H1 (cell line): ENCODE data around the gene TMUB1. TPM values are rescaled to one million over a fixed set of nuclear protein-coding genes. Genes with fewer than 3 reads are reported as not detected.

ENCODE experiments used
- CTCF ChIA-PET: fragments of 300-600 bp; sonication (Branson Sonifier 250); formaldehyde crosslinking; loops from one replicate; lab custom pipeline; 2021; ENCODE audit not compliant: partially characterized antibody; lab: Charles Lee
- POLR2A ChIA-PET: fragments of 300-600 bp; sonication (Branson Sonifier 250); formaldehyde crosslinking; loops from one replicate; lab custom pipeline; 2021; ENCODE audit warnings: inconsistent platforms; ENCODE audit not compliant: partially characterized antibody; lab: Charles Lee
- DNase-seq, 2 experiments: peaks; one replicate each; pipeline versions ENCODE4 v3.0.0 to v3.0.0-alpha.2; 2010 to 2022; ENCODE audit warnings: low spot score in 2 of 2, low read depth in 1 of 2, mixed read lengths in 1 of 2
- FAIRE-seq: peaks from 2 replicates; lab custom pipeline; 2011; peaks lifted over from hg19 to GRCh38; lab: Jason Lieb, UNC
- H2AFZ ChIP-seq: 2 replicates; pipeline ENCODE4 v1.8.1; 2012; ENCODE audit warnings: low read length, inconsistent platforms
- H2AK5ac ChIP-seq: 2 replicates; pipeline ENCODE4 v1.6.1; 2013; ENCODE audit warnings: low read depth, low read length
- H2BK120ac ChIP-seq: replicated peaks from 2 replicates; pipeline ENCODE3; 2013; ENCODE audit warnings: low read depth, low read length, inconsistent platforms
- H2BK12ac ChIP-seq: 2 replicates; pipeline ENCODE4 v1.6.1; 2013; ENCODE audit warnings: low read depth, low read length
- H2BK15ac ChIP-seq: 2 replicates; pipeline ENCODE4 v1.6.1; 2013; ENCODE audit warnings: low read length
- H2BK20ac ChIP-seq: 2 replicates; pipeline ENCODE4 v1.6.1; 2013; ENCODE audit warnings: low read length
- H2BK5ac ChIP-seq: 2 replicates; pipeline ENCODE4 v1.6.1; 2013; ENCODE audit warnings: low read depth, low read length
- H3K14ac ChIP-seq: 2 replicates; pipeline ENCODE4 v1.6.1; 2013; ENCODE audit warnings: inconsistent platforms; ENCODE audit not compliant: insufficient read length
- H3K18ac ChIP-seq: 2 replicates; pipeline ENCODE4 v1.6.1; 2013; ENCODE audit warnings: low read length; ENCODE audit errors: extremely low read depth
- H3K23ac ChIP-seq: 2 replicates; pipeline ENCODE4 v1.6.1; 2013; ENCODE audit warnings: inconsistent platforms; ENCODE audit not compliant: insufficient read length
- H3K23me2 ChIP-seq: 2 replicates; pipeline ENCODE4 v1.6.1; 2013; ENCODE audit warnings: low read depth, low read length
- H3K27ac ChIP-seq: 2 replicates; pipeline ENCODE4 v1.6.1; 2011; ENCODE audit warnings: low read depth, low read length, inconsistent platforms
- H3K27me3 ChIP-seq, 4 experiments: replicated peaks in 1 of 4; 1 replicate in 1 of 4; 2 replicates in 3 of 4; pipeline versions ENCODE4 v1.6.1 to v1.8.1; 2011 to 2013; ENCODE audit warnings: low read length in 3 of 4, mild to moderate bottlenecking in 3 of 4, inconsistent platforms in 2 of 4, mixed read lengths in 2 of 4, moderate library complexity in 1 of 4; ENCODE audit not compliant: control insufficient read depth in 3 of 4, insufficient read depth in 3 of 4; ENCODE audit errors: extremely low read depth in 1 of 4
- H3K36me3 ChIP-seq, 4 experiments: 2 replicates each; pipeline versions ENCODE4 v1.6.1 to v1.8.1; 2011 to 2013; ENCODE audit warnings: mild to moderate bottlenecking in 4 of 4, low read length in 3 of 4, moderate library complexity in 2 of 4, control low read depth in 1 of 4, inconsistent platforms in 1 of 4; ENCODE audit not compliant: insufficient read depth in 4 of 4, control insufficient read depth in 2 of 4
- H3K4ac ChIP-seq: replicated peaks from 2 replicates; pipeline ENCODE3; 2013; ENCODE audit warnings: low read length, low read depth, mixed read lengths, inconsistent platforms; ENCODE audit not compliant: insufficient read length
- H3K4me1 ChIP-seq, 4 experiments: replicated peaks in 1 of 4; 1 replicate in 1 of 4; 2 replicates in 3 of 4; pipeline versions ENCODE4 v1.6.1 to v1.8.1; 2011 to 2013; ENCODE audit warnings: low read length in 3 of 4, inconsistent platforms in 2 of 4, mixed read lengths in 1 of 4; ENCODE audit not compliant: insufficient read depth in 4 of 4, control insufficient read depth in 3 of 4
- H3K4me2 ChIP-seq, 2 experiments: 2 replicates each; pipeline versions ENCODE4 v1.6.1 to v1.8.1; 2011 to 2013; ENCODE audit warnings: low read depth in 2 of 2, low read length in 2 of 2, control low read depth in 1 of 2, inconsistent platforms in 1 of 2, mild to moderate bottlenecking in 1 of 2; ENCODE audit not compliant: insufficient read depth in 1 of 2
- H3K4me3 ChIP-seq, 4 experiments: fragments of 200-600, 300-600 bp in 1 of 4; sonication (generic), shearing (Covaris generic), sonication (Bioruptor Twin) in 1 of 4; 2 replicates each; pipeline versions ENCODE4 v1.5.1 to v1.8.1; 2011 to 2016; ENCODE audit warnings: low read length in 4 of 4, low read depth in 3 of 4, control low read depth in 2 of 4, inconsistent platforms in 2 of 4, mild to moderate bottlenecking in 2 of 4, mixed read lengths in 1 of 4, moderate library complexity in 1 of 4; ENCODE audit not compliant: insufficient read depth in 2 of 4; ENCODE audit errors: extremely low read depth in 1 of 4
- H3K56ac ChIP-seq: replicated peaks from 2 replicates; pipeline ENCODE3; 2013; ENCODE audit warnings: low read depth, mild to moderate bottlenecking, mixed read lengths, low read length, inconsistent platforms; ENCODE audit not compliant: insufficient read length
- H3K79me1 ChIP-seq: 2 replicates; pipeline ENCODE4 v1.6.1; 2013; ENCODE audit warnings: low read depth, low read length, control low read depth
- H3K79me2 ChIP-seq, 2 experiments: 2 replicates each; pipeline versions ENCODE4 v1.6.1 to v1.8.1; 2012 to 2013; ENCODE audit warnings: low read length in 2 of 2, mild to moderate bottlenecking in 2 of 2, inconsistent platforms in 1 of 2; ENCODE audit not compliant: insufficient read depth in 2 of 2, control insufficient read depth in 1 of 2
- H3K9ac ChIP-seq, 4 experiments: replicated peaks in 1 of 4; 1 replicate in 1 of 4; 2 replicates in 3 of 4; pipeline versions ENCODE4 v1.6.1 to v1.8.1; 2011 to 2013; ENCODE audit warnings: low read depth in 3 of 4, low read length in 3 of 4, control low read depth in 2 of 4, mild to moderate bottlenecking in 2 of 4, moderate library complexity in 2 of 4, inconsistent platforms in 1 of 4; ENCODE audit errors: extremely low read depth in 1 of 4
- H3K9me3 ChIP-seq, 2 experiments: 2 replicates each; pipeline versions ENCODE4 v1.6.1 to v1.8.1; 2012 to 2013; ENCODE audit warnings: mild to moderate bottlenecking in 2 of 2, moderate library complexity in 2 of 2, control low read depth in 1 of 2, inconsistent platforms in 1 of 2, low read depth in 1 of 2, low read length in 1 of 2, mixed read lengths in 1 of 2; ENCODE audit not compliant: insufficient read depth in 2 of 2
- H4K20me1 ChIP-seq, 2 experiments: replicated peaks in 1 of 2; 2 replicates each; pipeline versions ENCODE3 to v1.8.1; 2011 to 2013; ENCODE audit warnings: inconsistent platforms in 2 of 2, low read length in 2 of 2, mild to moderate bottlenecking in 1 of 2; ENCODE audit not compliant: insufficient read depth in 2 of 2, control insufficient read depth in 1 of 2
- H4K5ac ChIP-seq: 2 replicates; pipeline ENCODE4 v1.6.1; 2013; ENCODE audit warnings: low read length, low read depth, mixed read lengths, inconsistent platforms; ENCODE audit not compliant: insufficient read length
- H4K8ac ChIP-seq: 2 replicates; pipeline ENCODE4 v1.8.0; 2013; ENCODE audit warnings: mild to moderate bottlenecking, moderate library complexity, low read length, inconsistent platforms; ENCODE audit not compliant: insufficient read depth; ENCODE audit errors: extremely low read depth
- H4K91ac ChIP-seq: replicated peaks from 2 replicates; pipeline ENCODE3; 2013; ENCODE audit warnings: low read length, mixed read lengths, inconsistent platforms; ENCODE audit not compliant: insufficient read length
- ASH2L ChIP-seq: fragments of 200-600, 300-600 bp; sonication (generic); IDR thresholded peaks from one replicate; pipeline ENCODE4 v1.7.1; 2017; ENCODE audit warnings: low read length
- BCL11A ChIP-seq, 2 experiments: IDR thresholded peaks; one replicate each; pipeline ENCODE4 v1.6.1; 2011; ENCODE audit warnings: low read depth in 2 of 2, low read length in 2 of 2, mild to moderate bottlenecking in 2 of 2
- EP300 ChIP-seq, 2 experiments: IDR thresholded peaks; 1 replicate in 1 of 2; 2 replicates in 1 of 2; pipeline ENCODE4 v1.6.1; 2011 to 2012; ENCODE audit warnings: low read depth in 2 of 2, low read length in 2 of 2, mild to moderate bottlenecking in 2 of 2, borderline replicate concordance in 1 of 2, inconsistent platforms in 1 of 2, moderate library complexity in 1 of 2
- HDAC2 ChIP-seq, 2 experiments: fragments of 300-600 bp in 1 of 2; sonication (generic) in 1 of 2; IDR thresholded peaks; 2 replicates each; pipeline ENCODE4 v1.6.1; 2011 to 2012; ENCODE audit warnings: low read depth in 2 of 2, low read length in 2 of 2, mild to moderate bottlenecking in 2 of 2, moderate library complexity in 2 of 2, borderline replicate concordance in 1 of 2, inconsistent platforms in 1 of 2
- JUN ChIP-seq: IDR thresholded peaks from 2 replicates; pipeline ENCODE4 v1.6.1; 2011; ENCODE audit warnings: low read depth, mild to moderate bottlenecking, improper control_type of control experiment, low read length
- KDM1A ChIP-seq: fragments of 200-600, 300-600 bp; sonication (generic); IDR thresholded peaks from 2 replicates; pipeline ENCODE4 v1.7.1; 2016; ENCODE audit warnings: mild to moderate bottlenecking, low read length, borderline replicate concordance
- POLR2A ChIP-seq, 2 experiments: IDR thresholded peaks; 1 replicate in 1 of 2; 2 replicates in 1 of 2; pipeline ENCODE4 v1.6.1; 2011; ENCODE audit warnings: low read depth in 2 of 2, low read length in 2 of 2, mild to moderate bottlenecking in 2 of 2; ENCODE audit errors: control extremely low read depth in 1 of 2
- RFX5 ChIP-seq: IDR thresholded peaks from 2 replicates; pipeline ENCODE4 v1.6.1; 2011; ENCODE audit warnings: low read depth, low read length, improper control_type of control experiment, borderline replicate concordance
- SRF ChIP-seq: IDR thresholded peaks from 2 replicates; pipeline ENCODE4 v1.6.1; 2011; ENCODE audit warnings: mild to moderate bottlenecking, low read depth, low read length, moderate library complexity
- TBP ChIP-seq: IDR thresholded peaks from 2 replicates; pipeline ENCODE4 v1.6.1; 2011; ENCODE audit warnings: low read depth, low read length, improper control_type of control experiment
- ZNF274 ChIP-seq: IDR thresholded peaks from 2 replicates; pipeline ENCODE4 v1.7.0; 2012; ENCODE audit warnings: low read length, borderline replicate concordance; ENCODE audit errors: extremely low read depth
- WGBS, 2 experiments: shearing (Covaris generic) in 1 of 2; methylation state at CpG; one replicate each; pipeline versions ENCODE4 v1.1.6 to v1.1.7; 2013 to 2015; ENCODE audit warnings: low lambda C conversion rate in 2 of 2, mixed read lengths in 2 of 2, inconsistent platforms in 1 of 2, low coverage in 1 of 2, missing lambda C conversion rate in 1 of 2; ENCODE audit not compliant: insufficient replicate concordance in 2 of 2, insufficient coverage in 1 of 2, insufficient read length in 1 of 2; ENCODE audit errors: extremely low coverage in 1 of 2, missing lambda C conversion rate in 1 of 2; 5-methylcytosine and 5-hydroxymethylcytosine counted together
- polyA plus RNA-seq, 7 experiments: library from polyadenylated mRNA; depleted of rRNA in 3 of 7; stranded (reverse) in 5 of 7; unstranded in 2 of 7; fragments of >200 nt in 5 of 7; fragments of 200-250 nt in 2 of 7; gene quantifications; 1 replicate in 5 of 7; 2 replicates in 1 of 7; 4 replicates in 1 of 7; pipeline versions ENCODE4 v1.2.1 to v1.2.3, GENCODE V29; 2011 to 2013; ENCODE audit warnings: missing spikeins in 2 of 7, mixed read lengths in 2 of 7
- total RNA-seq: library from RNA; stranded (reverse); fragmentation: NEBNext Ultra II Directional; extraction: Animal tissue kit (Norgen Biotek cat#: 25700); gene quantifications from 2 replicates; pipeline ENCODE4 v1.2.1, GENCODE V29; 2021

The TMUB1 gene
- total and polyA plus RNA-seq, 2 of the 8 experiments (the other 6 are each of a cell fraction or from before 2014, with no cell fraction given) = 41.4 to 56.2 TPM

- Histone ChIP-seq H4K20me1 (peaks cover 8 to 24% of the 10 kb centered on the region in 2 experiments), H3K4me2 (no peak overlapping the region)
Observed at GRCh38 chr7:151129117-151129959, 46.0 kb upstream of the TMUB1 start.

More at GRCh38 chr7:151129117-151129959, 46.0 kb upstream of the TMUB1 start:
- H3K4me1 ChIP-seq = peaks cover 0 to 14% (median 7%) of the 10 kb centered on the region in 4 experiments; a peak in 6 of 7 replicates
- H3K79me1 ChIP-seq = no peaks in the 10 kb centered on the region
- peaks cover 0 to 13% (median 4%) of the 10 kb centered on the region in 4 experiments; a peak in 5 of 7 replicates for H3K27me3 ChIP-seq
- H3K14ac ChIP-seq = no peak overlapping the region
- no peak overlapping the region for H3K27ac ChIP-seq
- no peak overlapping the region for H4K91ac ChIP-seq
- no peak overlapping the region for H3K56ac ChIP-seq
- no peak overlapping the region for H2AFZ ChIP-seq
- no peak overlapping the region for H2BK15ac ChIP-seq
- H3K4me3 ChIP-seq = no peak overlapping the region
- peaks cover 0 to 5% (median 2%) of the 10 kb centered on the region in 4 experiments; a peak in 4 of 8 replicates for H3K36me3 ChIP-seq
- H3K23me2 ChIP-seq = peaks cover 5% of the 10 kb centered on the region; the same call in 1 of the 2 replicates
- CTCF ChIA-PET = interaction anchor here (0.6 to 11.7 kb wide), 13 partner anchors 11 to 331 kb away, joined by 3 to 197 read pairs (median 3); no protein-coding TSS in a partner anchor
- WGBS, 2 experiments = 94% methylated on average over 20 of the region's 28 CpGs; no CpG with 5 or more reads in 1 of the 2 experiments
- no peak for FAIRE-seq
- no peak overlapping the region for H3K23ac ChIP-seq
- H4K8ac ChIP-seq = no peak overlapping the region; the same call in 1 of the 2 replicates
- no peak overlapping the region for H3K18ac ChIP-seq
- H2BK120ac ChIP-seq = no peak overlapping the region
- TF ChIP-seq JUN = no peak
- TF ChIP-seq BCL11A (IDR thresholded peaks at IDR 0.05; ENCODE audit: low read depth in 2 of 2, low read length in 2 of 2) = no peak
- TF ChIP-seq HDAC2 (IDR thresholded peaks at IDR 0.05; ENCODE audit: borderline replicate concordance in 1 of 2, low read depth in 2 of 2, low read length in 2 of 2) = no peak
- no peak for TF ChIP-seq TBP
- TF ChIP-seq KDM1A = no peak
- no peak for TF ChIP-seq SRF
- TF ChIP-seq RFX5 = no peak
- TF ChIP-seq POLR2A (IDR thresholded peaks at IDR 0.05; ENCODE audit: control extremely low read depth in 1 of 2, low read depth in 2 of 2, low read length in 2 of 2) = no peak
- no peak for TF ChIP-seq ZNF274
- no peak for TF ChIP-seq EP300 (IDR thresholded peaks at IDR 0.05; ENCODE audit: borderline replicate concordance in 1 of 2, low read depth in 2 of 2, low read length in 2 of 2)
- no peak for TF ChIP-seq ASH2L
- no peak overlapping the region for H2BK20ac ChIP-seq
- no peak overlapping the region for H2AK5ac ChIP-seq
- no peak overlapping the region for H3K4ac ChIP-seq
- POLR2A ChIA-PET = interaction anchor here (0.7 to 1.2 kb wide), 3 partner anchors 10 to 111 kb away, joined by 3 read pairs; no protein-coding TSS in a partner anchor
- no peak for DNase-seq
- H4K5ac ChIP-seq = no peak overlapping the region
- no peak overlapping the region for H2BK5ac ChIP-seq
- H3K9me3 ChIP-seq = no peaks in the 10 kb centered on the region
- H3K79me2 ChIP-seq = no peaks in the 10 kb centered on the region
- no peak overlapping the region for H3K9ac ChIP-seq
- H2BK12ac ChIP-seq = no peak overlapping the region
